Upper lobe of left lung (tissue), 4 donors: ENCODE results near the gene PHF20.

Experiments
- CTCF ChIP-seq, 6 experiments: fragments of 450-650 bp in 4 of 6; fragments of 200-600 bp in 2 of 6; sonication (generic) in 2 of 6; IDR thresholded peaks; one replicate each; pipeline ENCODE4 v1.5.1; 2016 to 2019; ENCODE audit warnings: antibody characterized with exemption in 6 of 6
- EP300 ChIP-seq, 4 donors: sonication (generic); formaldehyde crosslinking; IDR thresholded peaks; one replicate each; pipeline ENCODE4 v1.5.1; 2017; ENCODE audit warnings: antibody characterized with exemption in 4 of 4, control low read depth in 2 of 4

DNA sequence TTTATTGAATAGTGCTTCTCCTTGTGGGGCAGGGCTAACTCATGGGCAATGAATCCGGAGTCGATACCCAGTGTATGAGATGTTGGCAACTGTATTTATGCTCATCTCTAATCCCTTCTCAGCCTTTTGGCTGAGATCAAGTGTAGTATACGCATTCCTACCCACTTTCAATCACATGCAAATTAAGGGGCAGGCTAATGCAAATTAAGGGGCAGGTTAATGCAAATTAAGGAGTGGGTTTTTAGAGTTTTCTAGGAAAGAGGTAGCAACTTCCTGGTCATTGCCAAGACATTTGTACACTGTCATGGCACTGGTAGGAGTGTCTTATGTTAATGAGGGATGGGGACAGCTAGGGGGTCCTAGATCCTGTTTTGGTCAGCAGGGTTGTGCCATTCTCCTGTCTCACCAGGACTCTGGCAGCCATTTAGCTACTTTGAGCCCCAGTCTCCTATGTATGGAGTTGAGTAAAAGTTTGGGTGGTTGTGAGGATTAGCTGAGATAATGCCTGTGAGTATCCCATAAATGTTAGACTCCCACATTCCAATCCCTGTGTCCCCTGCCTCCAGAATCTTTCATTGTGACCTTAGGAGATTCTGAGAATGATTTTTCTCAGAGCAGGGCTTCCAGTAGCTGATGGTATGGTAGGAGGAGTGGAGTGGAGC is 196.3 kb downstream of the PHF20 start, which contains the start of gene CNBD2:
- TF ChIP-seq CTCF (IDR thresholded peaks at IDR 0.05) (no peak), EP300 (IDR thresholded peaks at IDR 0.05) (no peak)
